HUES48 (cell line): ENCODE results near the gene HOXA6.

ENCODE experiments used
- H3K27ac ChIP-seq: one replicate; pipeline ENCODE4 v1.7.0; 2013; ENCODE audit warnings: low read depth, low read length, inconsistent platforms
- H3K27me3 ChIP-seq: 2 replicates; pipeline ENCODE4 v1.6.1; 2013; ENCODE audit warnings: mild to moderate bottlenecking, low read length; ENCODE audit not compliant: control insufficient read depth, insufficient read depth
- H3K36me3 ChIP-seq: 2 replicates; pipeline ENCODE4 v1.6.1; 2013; ENCODE audit warnings: low read length; ENCODE audit not compliant: control insufficient read depth, insufficient read depth
- H3K4me1 ChIP-seq: 2 replicates; pipeline ENCODE4 v1.6.1; 2013; ENCODE audit warnings: mild to moderate bottlenecking, low read length; ENCODE audit not compliant: control insufficient read depth, insufficient read depth
- H3K4me3 ChIP-seq: 2 replicates; pipeline ENCODE4 v1.5.1; 2013; ENCODE audit warnings: mild to moderate bottlenecking, low read depth, low read length
- H3K9ac ChIP-seq: 2 replicates; pipeline ENCODE4 v1.6.1; 2013; ENCODE audit warnings: mild to moderate bottlenecking, low read depth, low read length, moderate library complexity
- H3K9me3 ChIP-seq: 2 replicates; pipeline ENCODE4 v1.6.1; 2013; ENCODE audit warnings: low read length; ENCODE audit not compliant: control insufficient read depth, insufficient read depth

Gene HOXA6

GRCh38 chr7:27170426-27171324 lies 23.1 kb upstream of the HOXA6 start:
- Histone ChIP-seq H3K4me1 (no peaks in the 10 kb centered on the region), H3K4me3 (no peak overlapping the region), H3K27me3 (peaks cover 100% of the 10 kb centered on the region), H3K27ac (no peak overlapping the region), H3K36me3 (no peaks in the 10 kb centered on the region), H3K9ac (no peak overlapping the region), H3K9me3 (no peaks in the 10 kb centered on the region)

- H3K9ac ChIP-seq = no peak overlapping the region
- peaks cover 100% of the 10 kb centered on the region for H3K27me3 ChIP-seq
- no peaks in the 10 kb centered on the region for H3K9me3 ChIP-seq
- no peak overlapping the region for H3K4me3 ChIP-seq
- no peak overlapping the region for H3K27ac ChIP-seq
- H3K36me3 ChIP-seq = no peaks in the 10 kb centered on the region
- no peaks in the 10 kb centered on the region for H3K4me1 ChIP-seq
Observed at GRCh38 chr7:27169658-27170425, 22.3 kb upstream of the HOXA6 start.

GRCh38 chr7:27168265-27168947 lies 20.8 kb upstream of the HOXA6 start:
- H3K9ac ChIP-seq = no peak overlapping the region
- H3K4me3 ChIP-seq = no peak overlapping the region
- H3K27ac ChIP-seq = no peak overlapping the region
- no peaks in the 10 kb centered on the region for H3K4me1 ChIP-seq
- H3K27me3 ChIP-seq = peaks cover 100% of the 10 kb centered on the region
- no peaks in the 10 kb centered on the region for H3K9me3 ChIP-seq
- H3K36me3 ChIP-seq = no peaks in the 10 kb centered on the region

GRCh38 chr7:27167916-27168264 lies 20.3 kb upstream of the HOXA6 start:
- Histone ChIP-seq H3K36me3 (no peaks in the 10 kb centered on the region), H3K4me3 (no peak overlapping the region), H3K9ac (no peak overlapping the region), H3K27ac (no peak overlapping the region), H3K9me3 (no peaks in the 10 kb centered on the region), H3K27me3 (peaks cover 100% of the 10 kb centered on the region), H3K4me1 (no peaks in the 10 kb centered on the region)

- peaks cover 100% of the 10 kb centered on the region for H3K27me3 ChIP-seq
- no peak overlapping the region for H3K27ac ChIP-seq
- H3K36me3 ChIP-seq = no peaks in the 10 kb centered on the region
- H3K4me3 ChIP-seq = no peak overlapping the region
- H3K4me1 ChIP-seq = no peaks in the 10 kb centered on the region
- no peak overlapping the region for H3K9ac ChIP-seq
- H3K9me3 ChIP-seq = no peaks in the 10 kb centered on the region
Observed at GRCh38 chr7:27166531-27167505, 19.2 kb upstream of the HOXA6 start.

- no peak overlapping the region for H3K27ac ChIP-seq
- H3K36me3 ChIP-seq = no peaks in the 10 kb centered on the region
- H3K9me3 ChIP-seq = no peaks in the 10 kb centered on the region
- no peak overlapping the region for H3K4me3 ChIP-seq
- peaks cover 100% of the 10 kb centered on the region for H3K27me3 ChIP-seq
- no peaks in the 10 kb centered on the region for H3K4me1 ChIP-seq
- H3K9ac ChIP-seq = no peak overlapping the region
Observed at GRCh38 chr7:27165996-27166530, 18.5 kb upstream of the HOXA6 start.

- Histone ChIP-seq H3K4me3 (no peak within 1 kb of the TSS), H3K9ac (no peak within 1 kb of the TSS), H3K27me3 (peaks cover 100% of the 10 kb centered on the region), H3K4me1 (no peaks in the 10 kb centered on the region), H3K36me3 (no peaks in the 10 kb centered on the region), H3K27ac (no peak within 1 kb of the TSS), H3K9me3 (no peaks in the 10 kb centered on the region)
Observed at GRCh38 chr7:27165089-27165995, 17.8 kb upstream of the HOXA6 start, which contains the start of gene HOXA9. TSS of gene HOXA9 (minus strand) at chr7:27165537. CDS start at chr7:27165457, 80 bp downstream.

- Histone ChIP-seq H3K9ac (no peak overlapping the region), H3K27me3 (peaks cover 100% of the 10 kb centered on the region), H3K27ac (no peak overlapping the region), H3K4me1 (no peaks in the 10 kb centered on the region), H3K9me3 (no peaks in the 10 kb centered on the region), H3K4me3 (no peak overlapping the region), H3K36me3 (no peaks in the 10 kb centered on the region)
Observed at GRCh38 chr7:27164367-27165088, 17.0 kb upstream of the HOXA6 start.

- no peak overlapping the region for H3K9ac ChIP-seq
- H3K4me3 ChIP-seq = no peak overlapping the region
- H3K9me3 ChIP-seq = no peaks in the 10 kb centered on the region
- no peak overlapping the region for H3K27ac ChIP-seq
- no peaks in the 10 kb centered on the region for H3K4me1 ChIP-seq
- peaks cover 100% of the 10 kb centered on the region for H3K27me3 ChIP-seq
- H3K36me3 ChIP-seq = no peaks in the 10 kb centered on the region
Observed at GRCh38 chr7:27164045-27164366, 16.4 kb upstream of the HOXA6 start.
